ENCODE data around the gene DHODH.
"Not testable (repeated sequence)": the region's sequence is repeated elsewhere in the genome, so short reads cannot be mapped to it uniquely, and the experiment has no call there.

The DHODH gene

GRCh38 chr16:72013888-72014581, 5.5 kb downstream of the DHODH start:
- DNase-seq, result no peak

DNA sequence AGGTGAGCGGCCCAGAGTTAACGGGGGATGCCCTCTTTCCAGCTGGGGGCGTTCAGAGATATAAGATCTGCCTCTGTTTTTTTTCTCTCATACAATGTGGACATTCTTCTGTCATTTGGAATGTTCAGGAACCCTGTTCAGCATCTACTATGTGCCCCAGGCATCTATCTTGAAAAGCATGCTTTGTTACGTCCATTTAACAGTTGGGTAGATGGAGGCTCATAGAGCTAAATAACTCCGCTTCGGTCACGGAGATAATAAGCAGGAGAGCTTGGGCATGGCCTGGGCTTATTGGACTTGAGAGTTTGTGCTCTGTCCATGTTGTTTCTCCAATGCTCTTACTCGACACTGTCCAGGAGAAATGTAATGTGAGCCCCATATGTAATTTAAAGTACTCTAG, 6.1 kb downstream of the DHODH start:
- DNase-seq, result no peak

DNA sequence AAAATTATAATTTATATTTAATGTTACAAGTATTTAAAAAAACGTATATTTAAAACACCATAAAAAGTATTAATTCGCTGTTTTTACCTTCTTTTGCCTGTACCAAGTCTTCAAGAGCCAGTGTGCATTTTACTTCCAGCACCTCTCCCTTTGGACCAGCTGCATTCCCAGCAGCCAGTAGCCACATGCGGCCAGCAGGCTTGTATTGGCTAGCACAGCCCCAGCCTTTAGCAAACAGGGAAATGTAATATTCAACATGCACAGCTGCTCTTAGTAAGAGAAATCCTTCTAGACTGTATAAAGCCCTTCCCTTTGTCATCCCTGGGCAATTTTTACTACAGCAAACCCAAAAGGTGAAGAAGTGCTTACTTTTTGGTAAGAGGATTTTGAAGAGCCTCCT, 6.6 kb downstream of the DHODH start:
- no peak for DNase-seq

GRCh38 chr16:72018470-72018869, 9.9 kb downstream of the DHODH start:
- DNase-seq, result no peak

DNA sequence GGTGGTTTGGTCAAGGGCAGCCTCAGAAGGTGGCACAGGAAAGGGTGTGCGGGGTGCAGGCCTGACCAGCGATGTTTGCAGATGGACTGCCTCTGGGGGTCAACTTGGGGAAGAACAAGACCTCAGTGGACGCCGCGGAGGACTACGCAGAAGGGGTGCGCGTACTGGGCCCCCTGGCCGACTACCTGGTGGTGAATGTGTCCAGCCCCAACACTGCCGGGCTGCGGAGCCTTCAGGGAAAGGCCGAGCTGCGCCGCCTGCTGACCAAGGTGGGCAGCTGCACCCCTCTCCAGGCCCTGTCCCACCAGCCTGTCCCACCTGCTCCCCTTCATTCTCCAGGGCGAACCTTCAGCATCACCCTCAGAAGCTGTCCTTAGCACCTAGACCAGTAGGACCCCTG, 12.5 kb downstream of the DHODH start:
- no peak for DNase-seq

GRCh38 chr16:72022127-72022526, 13.6 kb downstream of the DHODH start:
- no peak for DNase-seq

DNA sequence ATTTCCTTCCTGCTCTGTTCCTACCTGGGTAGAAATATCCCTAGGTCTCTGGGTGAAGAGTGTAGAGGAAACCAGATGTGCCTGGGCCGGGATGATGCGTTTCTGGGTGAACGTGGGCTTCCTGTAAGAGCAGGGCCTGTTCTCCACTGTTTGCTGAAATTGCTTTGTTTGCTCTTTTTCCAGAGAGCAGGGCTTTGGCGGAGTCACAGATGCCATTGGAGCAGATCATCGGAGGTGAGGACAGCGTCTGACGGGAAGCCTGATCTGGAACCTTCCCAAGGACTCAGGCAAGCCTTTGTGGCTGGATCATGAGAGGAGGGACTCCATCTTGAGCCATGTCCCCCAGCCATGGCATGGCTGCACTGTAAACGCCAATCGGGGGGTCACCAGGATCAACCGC, 15.4 kb downstream of the DHODH start:
- no peak for DNase-seq

GRCh38 chr16:72024862-72025382, 16.4 kb downstream of the DHODH start:
- no peak for DNase-seq

- no peak for DNase-seq
These were observed 17.0 kb downstream of the DHODH start for GRCh38 chr16:72025404-72026114.

GRCh38 chr16:72027669-72028378, 19.3 kb downstream of the DHODH start:
- no peak for DNase-seq

GRCh38 chr16:72029567-72030271, 21.2 kb downstream of the DHODH start:
- DNase-seq, result no peak

DNA sequence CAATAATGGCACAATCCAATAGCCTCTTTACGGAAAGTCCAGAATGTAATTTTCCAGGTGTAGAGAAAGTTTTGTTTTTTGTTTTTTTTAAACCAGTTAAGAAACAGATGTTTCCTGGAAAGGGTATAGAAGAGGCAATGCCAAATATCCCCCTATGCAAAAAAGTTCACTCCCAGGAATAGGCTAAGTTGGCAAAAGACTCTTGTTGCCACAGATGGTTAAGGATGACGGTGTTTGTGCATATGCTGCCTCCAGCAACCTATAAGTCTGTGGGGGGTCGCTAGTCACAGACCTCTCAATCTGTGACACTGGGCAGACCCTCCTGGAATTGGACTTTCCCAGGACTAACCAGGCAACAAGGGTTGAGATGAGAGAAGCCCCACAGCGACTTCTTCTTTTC, 24.9 kb downstream of the DHODH start:
- DNase-seq, result no peak

- DNase-seq, result no peak
These were observed 27.6 kb downstream of the DHODH start for GRCh38 chr16:72036098-72036497.

- no peak for DNase-seq
These were observed 33.7 kb downstream of the DHODH start for GRCh38 chr16:72042157-72042660.

GRCh38 chr16:72043058-72043457, 34.5 kb downstream of the DHODH start:
- no peak for DNase-seq

GRCh38 chr16:72043539-72043938, 35.0 kb downstream of the DHODH start:
- DNase-seq, result no peak

GRCh38 chr16:72044296-72044695, 35.8 kb downstream of the DHODH start:
- no peak for DNase-seq

DNA sequence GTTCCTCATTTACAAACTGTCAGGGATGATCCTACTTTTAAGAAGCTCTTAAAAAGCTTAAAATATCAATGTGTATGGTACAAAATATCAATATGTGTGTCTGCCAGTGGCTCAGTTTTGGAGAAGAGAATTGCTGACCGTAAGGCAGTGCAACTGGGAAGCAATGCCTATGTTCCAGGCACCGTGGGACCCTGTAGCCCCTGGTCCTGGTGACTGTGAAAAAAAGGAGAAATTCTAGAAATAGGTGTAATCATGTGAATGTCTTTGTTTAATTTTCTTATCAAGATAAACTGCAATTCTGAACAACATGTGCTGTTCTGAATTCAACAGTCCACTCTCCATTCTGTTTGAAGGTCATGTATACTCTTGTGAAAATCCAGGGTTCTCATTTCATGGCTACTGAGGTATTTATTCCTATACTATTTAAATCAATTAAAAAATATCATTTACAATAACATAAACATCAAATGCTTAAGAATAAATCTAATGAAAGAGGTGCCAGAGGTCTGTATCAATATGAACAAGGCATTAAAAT, 36.3 kb downstream of the DHODH start:
- DNase-seq, result no peak

DNA sequence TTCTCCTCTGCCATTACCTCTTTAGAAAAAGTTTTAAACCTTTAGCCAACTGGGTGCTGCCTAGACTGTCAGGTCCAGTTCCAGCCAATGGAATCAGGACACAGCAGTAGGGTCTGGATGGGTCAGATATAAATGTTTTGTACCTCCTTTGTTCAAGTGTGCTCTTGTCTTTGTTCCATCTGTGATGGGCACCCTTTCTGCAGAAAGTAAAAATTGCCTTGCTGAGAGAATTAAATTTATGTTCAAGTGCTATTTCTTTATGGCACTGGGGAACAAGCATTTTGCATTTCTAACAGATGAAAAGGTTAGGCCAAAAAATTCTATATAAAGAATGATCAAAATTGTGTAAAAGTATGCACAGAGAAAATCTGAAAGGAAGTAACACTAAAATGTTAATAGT, 40.6 kb downstream of the DHODH start:
- no peak for DNase-seq

GRCh38 chr16:72050769-72051464, 42.4 kb downstream of the DHODH start:
- no peak for DNase-seq

GRCh38 chr16:72051818-72052217, 43.3 kb downstream of the DHODH start:
- no peak for DNase-seq

DNA sequence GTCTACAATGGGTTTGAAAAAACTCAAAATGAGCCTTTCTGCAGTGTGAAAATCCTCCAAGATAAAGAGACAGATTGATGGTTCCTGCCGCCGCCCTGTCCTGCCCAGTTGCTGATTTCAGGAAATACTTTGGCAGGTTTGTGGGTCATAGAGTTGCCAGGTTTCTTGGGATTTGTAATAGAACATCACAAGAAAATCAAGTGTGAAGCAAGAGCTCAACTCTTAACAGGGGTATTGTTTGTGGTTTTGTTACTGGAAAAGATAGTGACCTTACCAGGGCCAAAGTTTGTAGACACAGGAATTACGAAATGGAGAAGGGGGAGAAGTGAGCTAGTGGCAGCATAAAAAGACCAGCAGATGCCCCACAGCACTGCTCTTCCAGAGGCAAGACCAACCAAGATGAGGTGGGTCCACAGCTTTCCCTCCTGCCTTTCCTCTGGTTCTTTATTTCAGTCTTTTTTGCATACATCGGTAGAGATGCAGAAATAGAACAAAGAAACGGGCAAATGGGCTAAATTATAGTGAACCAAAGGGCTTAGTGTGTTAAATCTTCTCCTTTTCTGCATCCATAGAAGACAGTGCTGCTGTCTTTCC, 45.8 kb downstream of the DHODH start, which contains the start of gene HP:
Gene HP, plus strand, starts transcription at position 252 of the 594 bp plus-strand sequence. Its CDS starts 148 bp downstream, at position 400.
- not testable (repeated sequence) for DNase-seq

All from stimulated activated CD4-positive, alpha-beta T cell treated with anti-CD3 and anti-CD28 coated beads, Interleukin-1b, Interleukin-23, amount 100 ng/mL, for 48 hours (primary cell).